GM21528 (cell line): ENCODE measurements around the gene ASCC2.

Experiments used
- ATAC-seq: cut with Tn5 transposase; IDR thresholded peaks from one replicate; pipeline ENCODE4 v1.9.1; 2021; ENCODE audit warnings: mild to moderate bottlenecking, moderate library complexity; ENCODE audit not compliant: unreplicated experiment, low FRiP score

ASCC2 gene

DNA sequence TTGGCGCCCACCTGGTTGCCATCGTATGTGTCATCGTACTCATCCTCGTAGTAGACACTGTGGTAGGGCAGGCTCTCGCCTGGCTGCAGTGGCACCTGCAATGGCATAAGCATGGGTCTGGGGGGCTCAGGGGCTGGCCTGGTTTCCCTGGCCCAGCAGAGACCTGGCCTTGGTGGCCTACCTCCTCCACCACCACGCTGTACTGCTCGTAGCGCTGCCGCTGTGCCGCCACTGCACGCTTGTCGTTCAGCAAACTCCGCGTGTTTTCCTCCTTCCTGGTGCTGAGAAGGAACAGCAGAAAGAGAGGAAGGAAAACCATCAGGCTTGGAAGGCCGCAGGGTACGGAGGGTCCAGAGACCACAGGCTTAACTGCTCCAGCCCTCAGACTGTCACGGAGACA, 44.7 kb downstream of the ASCC2 start:
- ATAC-seq = no peak

DNA sequence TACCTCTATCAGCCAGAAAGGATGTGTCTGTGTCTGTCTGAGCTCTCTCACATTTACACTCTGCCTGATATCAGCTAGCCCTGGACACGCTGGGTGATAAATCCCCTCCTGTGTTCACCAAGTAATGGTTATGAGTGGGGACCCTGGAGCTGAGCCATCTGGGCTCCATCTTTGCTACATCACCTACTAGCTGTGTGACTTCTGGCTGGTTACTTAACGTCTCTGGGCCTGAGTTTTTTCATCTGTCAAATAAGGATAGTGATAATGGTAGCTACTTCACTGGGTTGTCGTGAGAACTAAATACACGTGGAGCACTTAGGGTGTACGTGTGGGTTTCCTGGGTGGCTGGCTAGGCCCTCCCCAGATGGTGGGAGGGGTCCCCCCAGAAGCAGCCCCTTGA, 48.0 kb downstream of the ASCC2 start:
- ATAC-seq = no peak

DNA sequence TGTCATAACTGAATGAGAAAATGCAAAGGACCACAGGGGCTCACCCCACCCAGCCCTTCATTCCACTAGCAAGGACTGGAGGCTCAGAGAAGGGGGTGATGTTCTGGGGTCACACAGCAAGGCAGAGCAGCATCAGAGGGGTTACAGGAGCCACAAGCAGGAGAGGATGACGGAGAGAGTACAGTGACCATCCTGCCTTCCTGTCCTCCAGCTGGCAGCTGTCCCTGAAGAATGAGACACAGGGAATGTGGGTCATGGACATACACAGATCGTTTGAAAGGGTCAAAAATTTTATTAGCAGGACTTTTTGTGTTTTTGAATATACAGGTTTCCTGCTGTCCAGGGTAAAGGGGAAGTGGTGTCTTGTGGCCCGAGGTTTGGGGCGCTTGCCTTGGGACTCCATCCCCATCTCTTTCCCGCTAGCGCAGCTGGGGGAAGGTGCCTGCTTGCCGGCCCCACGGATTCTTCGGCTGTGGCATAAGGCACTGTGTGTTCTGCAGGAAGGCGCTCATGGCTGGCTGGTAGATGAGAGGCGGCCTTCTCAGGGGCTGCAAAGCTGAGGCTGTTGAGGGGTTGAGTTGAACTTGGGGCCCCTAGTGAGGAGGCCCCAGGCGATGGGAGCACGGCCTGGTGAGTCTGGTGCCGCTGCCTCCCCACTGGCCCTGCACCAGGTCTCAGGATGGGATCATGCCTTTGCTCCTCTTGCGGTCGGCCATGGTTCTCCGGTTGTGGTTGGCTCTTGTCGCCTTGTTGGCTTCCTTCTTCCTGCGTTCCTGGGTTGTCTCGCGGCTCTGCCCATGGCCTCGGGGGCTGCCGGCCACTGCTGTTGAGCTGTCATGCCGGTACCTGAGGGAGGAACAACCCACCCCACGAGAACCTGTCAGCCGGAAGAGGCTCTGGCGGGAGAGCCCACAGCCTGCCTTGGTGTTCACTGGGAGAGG, 49.5 kb downstream of the ASCC2 start:
- ATAC-seq = no peak

DNA sequence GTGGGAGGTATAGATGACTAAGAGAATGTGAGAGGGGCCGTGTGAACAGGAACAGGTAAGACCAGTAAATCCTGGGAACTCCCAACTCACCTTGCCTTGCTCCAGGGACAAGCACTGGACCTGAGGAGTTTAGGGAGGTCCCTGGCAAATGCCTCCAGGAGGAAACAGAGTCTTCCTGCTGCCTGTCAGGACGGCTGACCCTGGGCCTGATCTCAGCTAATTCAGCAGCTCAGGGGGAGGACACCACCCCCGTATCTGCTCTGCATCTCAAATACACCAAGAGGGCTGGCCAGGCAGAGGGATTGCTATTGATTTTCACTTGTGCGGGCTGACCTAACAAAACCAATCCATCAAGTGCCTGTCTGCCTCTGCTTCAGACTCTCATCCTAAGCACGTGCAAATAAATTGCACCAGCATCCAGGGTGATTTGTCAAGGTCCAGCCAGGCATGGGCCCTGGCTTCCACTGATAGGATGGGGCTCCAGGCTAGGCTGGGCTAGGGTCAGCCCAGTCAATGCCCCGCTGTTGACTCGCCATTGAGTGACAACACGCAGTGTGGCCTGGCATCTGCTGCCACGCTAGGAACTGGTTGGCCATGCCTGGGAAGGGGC, 50.6 kb downstream of the ASCC2 start:
- no peak for ATAC-seq

DNA sequence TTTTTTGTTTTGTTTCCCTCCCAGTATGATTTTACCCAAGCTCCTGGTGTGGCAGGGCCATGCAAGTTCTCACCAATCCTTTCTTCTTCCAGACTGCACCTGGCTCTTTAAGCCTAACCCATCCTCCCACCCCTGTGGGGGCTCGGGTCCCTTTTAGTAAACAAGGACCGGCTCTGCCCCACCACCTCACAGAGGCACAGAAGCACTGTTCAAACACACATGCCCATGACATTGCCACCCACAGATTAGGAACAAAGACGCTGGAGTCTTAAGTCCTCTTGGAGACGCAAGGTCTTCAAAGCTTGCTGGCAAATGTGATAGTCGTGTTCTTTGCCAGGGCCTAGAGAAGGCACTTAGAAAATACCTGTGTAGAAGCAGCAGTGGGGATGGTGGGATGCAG, 52.0 kb downstream of the ASCC2 start:
- no peak for ATAC-seq

DNA sequence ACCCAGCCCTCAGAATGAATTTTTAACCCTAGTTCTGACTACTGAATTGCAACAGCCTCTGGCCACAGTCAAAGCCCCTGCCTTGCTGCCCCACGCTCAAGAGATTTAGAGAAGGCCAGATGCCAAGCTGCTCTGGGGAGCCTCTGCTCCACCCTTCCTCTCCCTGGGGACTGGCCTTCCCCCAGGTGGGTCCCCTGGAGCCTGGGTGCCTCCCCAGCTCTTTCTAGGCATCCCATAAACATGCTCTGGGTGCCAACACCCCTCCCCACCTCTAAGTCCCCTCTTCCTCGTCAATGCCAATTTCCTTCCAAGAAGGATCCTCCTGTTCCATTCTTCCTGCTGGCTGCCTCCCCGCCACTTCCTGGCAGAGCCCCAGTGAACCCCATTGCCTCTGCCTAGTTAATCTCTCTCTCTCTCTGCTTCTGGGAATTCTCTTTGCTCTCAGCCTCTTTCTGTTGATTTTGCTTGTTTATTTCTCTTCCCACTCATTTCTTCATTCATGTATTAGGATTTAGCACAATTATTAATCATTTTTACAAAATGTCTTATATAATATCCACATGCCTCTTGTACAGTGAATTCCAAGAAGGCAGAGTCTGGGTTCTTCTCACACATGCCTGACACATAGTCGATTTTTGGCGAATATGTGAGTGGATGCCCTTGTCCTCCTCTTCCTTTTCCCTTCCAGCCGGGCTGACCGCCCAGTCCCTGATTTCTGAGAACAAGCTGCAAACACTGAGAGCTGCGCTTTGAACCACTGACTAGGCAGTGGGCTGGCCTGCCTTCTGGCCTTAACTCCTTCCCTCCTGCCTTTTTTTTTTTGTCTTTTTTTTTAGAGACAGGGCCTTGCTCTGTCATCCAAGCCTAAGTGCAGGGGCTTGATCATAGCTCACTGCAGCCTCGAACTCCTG, 53.4 kb downstream of the ASCC2 start:
- ATAC-seq = no peak

DNA sequence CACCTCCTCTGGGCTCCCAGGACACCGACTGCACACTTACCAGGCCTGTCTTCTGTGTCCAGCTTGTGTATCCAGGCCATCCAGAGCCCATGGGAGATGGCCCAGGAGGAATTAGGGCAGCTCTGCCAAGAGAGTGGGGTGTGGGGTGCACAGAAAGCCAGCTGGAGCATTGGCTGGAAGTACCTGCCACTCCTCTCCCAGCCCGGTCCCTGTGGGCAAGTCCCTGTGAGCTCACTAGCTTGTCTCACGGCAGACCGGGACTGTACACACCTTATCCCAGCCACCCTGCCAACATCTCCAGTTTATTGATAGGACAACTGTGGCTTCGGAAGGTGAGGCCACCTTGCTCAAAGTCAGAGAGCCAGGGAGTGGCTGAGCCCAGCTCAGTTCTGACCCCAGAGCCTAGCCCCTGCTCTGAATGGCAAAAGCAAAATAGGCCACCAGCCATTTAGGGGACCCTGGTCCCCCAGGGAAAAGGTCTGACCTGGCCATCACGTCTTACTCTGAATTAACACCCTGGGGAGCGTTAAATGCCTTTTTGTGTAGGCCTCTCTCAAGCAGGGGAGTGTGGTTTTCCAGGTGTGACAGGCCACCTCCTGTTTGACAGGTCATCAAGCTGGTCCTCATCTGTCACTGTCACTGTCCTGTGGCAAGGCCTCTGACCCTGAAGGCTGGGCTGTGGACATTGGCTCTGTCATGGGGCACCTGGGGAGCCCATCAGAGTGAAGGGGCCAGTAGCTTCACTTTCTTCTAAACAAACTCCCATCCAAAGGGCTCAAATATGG, 55.8 kb downstream of the ASCC2 start:
- no peak for ATAC-seq

DNA sequence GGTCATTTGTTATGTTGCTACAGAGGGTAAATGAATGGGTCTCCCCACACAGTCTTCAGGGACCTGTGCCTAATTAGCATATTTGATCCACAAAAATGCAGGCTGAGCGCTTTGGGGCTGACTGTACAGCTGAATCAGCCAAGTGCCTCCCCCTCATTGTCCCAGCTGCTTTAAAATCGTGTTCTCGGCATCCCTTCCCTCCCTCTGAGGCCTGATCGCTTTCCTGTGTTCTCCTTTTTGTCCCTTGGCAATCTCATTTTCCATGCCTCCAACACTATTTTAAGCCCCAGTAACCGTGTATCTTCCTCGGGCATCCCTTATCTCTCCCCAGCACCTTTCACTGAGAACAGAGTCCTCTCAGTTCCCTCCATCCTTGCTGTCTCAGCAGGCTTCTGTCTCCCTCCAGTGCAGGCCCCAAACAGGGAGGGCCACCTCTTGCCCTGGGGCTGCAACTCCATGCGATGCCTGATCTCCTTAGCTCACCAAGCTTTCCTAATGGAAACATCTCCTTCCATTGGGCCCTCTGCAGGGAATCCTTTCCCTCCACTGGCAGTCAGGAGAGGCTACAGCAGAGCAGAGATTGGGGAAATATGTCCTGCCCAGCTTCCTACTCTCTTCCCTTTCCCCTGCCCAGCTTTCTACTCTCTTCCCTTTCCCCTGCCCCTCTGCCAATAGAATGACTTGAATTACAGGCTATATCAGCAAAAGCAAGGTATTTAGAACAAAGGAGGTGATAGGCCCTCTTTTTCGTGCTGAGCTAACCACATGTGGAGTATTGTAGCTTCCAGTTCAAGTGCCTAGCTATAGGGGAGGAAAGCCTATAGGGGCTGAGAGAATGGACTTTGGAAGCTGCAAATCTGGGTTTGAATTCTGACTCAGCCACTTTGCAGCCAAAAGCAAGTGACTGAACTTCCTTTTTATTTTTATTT, 57.1 kb downstream of the ASCC2 start:
- ATAC-seq = no peak

DNA sequence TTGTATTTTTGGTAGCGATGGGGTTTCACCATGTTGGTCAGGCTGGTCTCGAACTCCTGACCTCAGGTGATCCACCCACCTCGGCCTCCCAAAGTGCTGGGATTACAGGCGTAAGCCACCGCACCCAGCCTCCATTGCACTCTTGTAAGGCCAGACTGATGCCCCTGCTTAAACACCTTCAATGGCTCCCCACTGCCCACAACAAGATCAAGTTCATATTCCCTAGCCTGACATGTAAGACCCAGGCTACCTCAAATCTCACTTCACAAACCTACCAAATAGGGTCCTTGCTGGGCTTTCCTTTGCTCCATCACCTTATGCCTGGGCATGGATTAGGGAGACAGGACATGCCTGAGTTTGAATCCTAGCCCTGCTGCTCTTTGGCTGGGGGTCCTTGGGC, 57.9 kb downstream of the ASCC2 start:
- no peak for ATAC-seq

DNA sequence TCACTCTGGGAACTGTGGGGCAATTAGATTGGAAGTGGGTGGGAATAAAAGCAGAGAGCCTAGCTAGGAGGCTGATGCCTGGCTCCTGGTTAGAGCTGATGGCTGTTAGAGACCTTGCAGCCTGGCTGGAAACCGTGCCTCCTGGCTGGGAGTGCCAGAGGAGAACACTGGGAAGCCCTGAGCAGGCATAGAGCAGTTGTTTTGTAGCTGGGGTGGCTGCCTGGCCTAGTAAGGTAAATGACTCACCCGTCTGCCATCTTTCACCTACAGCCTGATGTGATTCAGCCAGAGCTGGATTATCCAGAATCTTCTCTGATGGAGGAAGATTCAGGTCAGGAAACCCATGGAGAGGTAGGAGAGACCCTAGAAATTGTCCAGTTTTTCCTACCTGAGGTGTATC, 64.8 kb downstream of the ASCC2 start:
- no peak for ATAC-seq

DNA sequence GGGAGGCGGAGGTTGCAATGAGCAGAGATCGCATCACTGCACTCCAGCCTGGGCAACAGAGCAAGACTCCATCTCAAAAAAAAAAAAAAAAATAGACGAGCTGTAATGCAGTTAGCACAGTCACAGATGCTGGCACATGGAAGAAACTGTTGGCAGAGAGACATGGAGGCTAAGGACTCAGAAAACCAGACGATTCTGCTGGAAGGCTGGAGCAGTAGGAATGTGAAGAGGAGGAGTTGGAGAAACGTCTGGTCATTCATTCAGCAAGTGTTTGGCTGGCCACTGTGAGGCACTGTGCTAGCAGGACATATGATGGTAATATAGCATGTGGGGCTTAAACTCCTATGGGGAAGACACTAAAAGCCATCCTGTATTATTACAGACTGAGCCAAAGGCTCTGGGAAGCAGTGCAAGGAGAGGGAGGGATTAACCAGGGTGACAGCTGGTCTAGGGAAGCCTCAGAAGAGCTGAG, 65.9 kb downstream of the ASCC2 start:
- ATAC-seq = no peak

DNA sequence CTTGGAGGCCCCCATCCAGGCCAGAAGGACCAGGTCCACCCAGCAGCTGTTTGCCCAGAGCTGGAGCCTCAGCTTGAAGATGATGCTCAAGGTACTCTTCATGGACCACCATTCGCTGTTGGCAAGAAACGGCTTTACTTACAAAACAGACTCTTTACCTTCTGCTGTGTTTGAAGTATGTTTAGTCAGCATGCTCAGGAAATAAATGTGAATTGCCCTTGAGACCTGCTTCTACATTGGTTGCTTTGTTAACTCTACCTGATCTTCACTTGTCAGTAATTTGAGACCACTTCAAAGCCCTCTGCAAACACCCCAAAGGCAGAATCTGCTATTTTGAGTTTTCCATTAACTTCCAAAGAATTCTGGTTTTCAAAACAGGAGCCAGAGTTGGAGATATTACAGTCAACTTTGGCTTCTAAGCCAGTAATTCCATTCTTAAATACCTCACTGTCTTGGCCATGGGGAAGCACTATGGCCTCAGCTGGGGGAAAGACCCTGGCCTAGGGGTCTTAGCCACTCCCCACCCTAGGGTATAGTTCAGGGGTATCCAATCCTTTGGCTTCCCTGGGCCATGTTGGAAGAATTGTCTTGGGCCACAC, 68.3 kb downstream of the ASCC2 start:
- ATAC-seq = no peak

DNA sequence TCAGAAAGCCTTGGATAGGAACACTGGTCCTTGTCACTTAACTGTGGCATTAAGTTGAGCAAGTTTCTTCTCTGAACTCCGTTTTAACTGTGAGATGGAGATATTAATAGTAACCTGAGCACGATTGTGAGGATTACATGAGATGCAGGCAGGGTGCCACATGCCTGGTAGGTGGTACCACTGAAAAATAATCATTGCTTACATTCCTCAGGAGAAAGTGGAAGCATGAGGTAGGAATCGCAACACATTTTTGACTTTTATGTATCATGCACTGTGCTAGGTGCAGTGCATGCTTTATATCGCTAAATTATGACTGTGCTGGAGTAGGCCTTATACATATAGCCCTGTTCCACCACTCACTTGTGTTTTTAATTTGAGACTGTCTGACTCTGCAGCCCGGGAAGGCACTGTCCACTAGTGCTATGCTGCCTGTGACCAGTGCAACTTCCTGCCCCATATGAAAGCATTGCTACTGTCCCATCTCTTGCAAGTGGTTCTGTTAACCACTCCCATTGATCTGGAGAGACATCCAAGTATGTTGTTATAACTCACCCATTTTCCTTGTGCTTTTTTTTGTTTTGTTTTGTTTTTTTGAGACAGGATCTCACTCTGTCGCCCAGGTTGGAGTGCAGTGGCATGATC, 69.9 kb downstream of the ASCC2 start:
- no peak for ATAC-seq

DNA sequence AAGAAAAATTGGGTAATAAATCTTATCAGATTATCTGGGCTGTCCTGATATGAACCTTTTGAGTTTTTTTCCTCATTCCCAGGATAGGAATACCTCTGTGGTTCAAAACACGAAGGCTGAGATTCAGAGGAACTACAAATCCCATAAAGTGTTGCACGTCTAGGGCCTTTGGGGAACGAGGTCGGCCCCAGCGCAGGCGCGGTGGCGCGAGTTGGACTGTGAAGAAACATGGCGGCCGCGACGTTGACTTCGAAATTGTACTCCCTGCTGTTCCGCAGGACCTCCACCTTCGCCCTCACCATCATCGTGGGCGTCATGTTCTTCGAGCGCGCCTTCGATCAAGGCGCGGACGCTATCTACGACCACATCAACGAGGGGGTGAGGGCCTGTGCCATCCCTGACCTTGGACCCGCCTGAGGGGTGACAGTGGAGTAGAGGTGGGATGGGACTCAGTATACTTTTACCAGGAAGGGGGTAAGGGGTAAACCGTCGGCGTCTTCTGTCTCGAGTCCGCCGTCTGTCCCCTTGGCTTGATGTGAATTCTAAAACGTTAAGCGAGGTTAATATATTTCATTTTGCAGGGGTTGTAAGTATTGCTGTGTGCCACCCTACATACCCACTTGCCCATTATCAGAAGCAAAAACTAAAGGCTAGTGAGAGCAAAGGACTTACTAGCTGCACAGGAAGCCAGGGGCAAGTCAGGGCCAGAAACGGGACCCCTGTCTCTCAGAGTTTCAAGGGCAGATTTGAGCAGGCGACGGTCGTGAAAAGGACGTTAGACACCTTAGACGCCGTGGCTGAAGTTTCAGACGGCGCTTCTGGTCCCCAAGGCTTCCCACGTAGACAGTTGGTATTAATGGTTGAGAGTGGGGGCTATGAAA, 70.7 kb downstream of the ASCC2 start, which contains the start of gene UQCR10:
Gene UQCR10 (plus strand): TSS at position 199 of the 881 bp plus-strand sequence. CDS start 30 bp downstream, at position 229.
- peak; percentile 69 for ATAC-seq

DNA sequence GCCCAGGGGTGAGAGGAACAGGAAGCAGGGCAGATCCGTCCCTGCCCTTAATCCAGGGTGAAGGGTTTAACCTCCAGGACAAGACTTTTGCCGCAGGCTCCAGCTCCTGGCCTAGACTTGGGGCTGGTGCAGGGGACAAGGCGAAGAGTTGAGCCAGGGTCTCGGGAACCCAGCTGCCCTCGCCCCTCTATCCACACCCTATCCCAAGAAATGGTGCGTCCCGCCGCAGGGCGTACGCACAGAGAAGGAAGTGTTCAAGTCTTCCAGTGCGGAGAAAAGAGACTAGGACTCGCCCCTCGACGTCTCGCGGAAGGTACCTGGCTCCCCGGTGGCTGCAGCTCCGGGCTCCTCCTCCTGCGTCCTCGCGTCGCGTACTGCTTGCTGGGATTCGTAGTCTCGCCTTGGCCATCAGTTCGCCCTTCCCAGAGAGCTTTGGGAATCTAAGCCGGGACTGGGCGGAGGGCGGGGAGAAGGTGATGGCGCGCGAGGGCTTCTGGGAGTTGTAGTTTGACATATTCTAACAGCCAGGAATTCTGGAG, 71.4 kb downstream of the ASCC2 start, which contains the start of gene ZMAT5:
Gene ZMAT5 (minus strand): TSS at position 376 of the 539 bp plus-strand sequence. CDS start 18,463 bp downstream, outside the sequence.
- peak; percentile 84 for ATAC-seq

DNA sequence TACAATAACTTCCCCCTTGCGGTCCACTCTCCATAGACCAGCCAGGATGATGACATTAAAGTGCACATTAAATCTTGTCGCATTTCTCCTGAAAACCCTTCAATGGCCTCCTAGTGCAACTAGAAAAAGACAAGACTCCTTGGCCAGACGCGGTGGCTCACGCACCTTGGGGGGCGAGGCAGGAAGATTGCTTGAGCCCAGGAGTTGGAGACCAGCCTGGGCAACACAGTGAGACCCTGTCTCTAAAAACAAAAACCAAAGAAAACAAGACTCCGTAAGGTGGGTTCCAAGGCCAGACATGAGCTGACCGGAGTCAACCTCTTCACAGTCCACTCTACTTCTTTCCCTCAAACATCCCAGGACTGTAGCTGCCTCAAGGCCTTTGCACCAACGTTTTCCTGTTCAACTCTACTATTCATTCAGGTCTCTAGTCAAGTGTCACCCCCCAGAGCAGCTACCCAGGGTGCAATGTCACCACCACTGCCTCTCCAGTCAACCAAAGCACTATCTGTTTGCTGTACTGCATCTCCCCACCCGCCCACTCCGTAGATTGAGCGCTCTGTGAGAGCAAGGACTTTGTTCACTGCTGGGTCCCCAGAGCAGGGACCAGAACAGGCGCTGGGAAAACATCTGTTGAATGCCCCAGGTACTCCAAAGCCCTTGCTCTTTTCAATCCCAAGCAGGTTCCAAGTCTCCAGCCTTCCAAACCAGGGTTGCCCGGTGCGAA, 72.0 kb downstream of the ASCC2 start:
- peak; percentile 24 for ATAC-seq
